ENCODE measurements around the gene MRTFB.

MRTFB gene

DNA sequence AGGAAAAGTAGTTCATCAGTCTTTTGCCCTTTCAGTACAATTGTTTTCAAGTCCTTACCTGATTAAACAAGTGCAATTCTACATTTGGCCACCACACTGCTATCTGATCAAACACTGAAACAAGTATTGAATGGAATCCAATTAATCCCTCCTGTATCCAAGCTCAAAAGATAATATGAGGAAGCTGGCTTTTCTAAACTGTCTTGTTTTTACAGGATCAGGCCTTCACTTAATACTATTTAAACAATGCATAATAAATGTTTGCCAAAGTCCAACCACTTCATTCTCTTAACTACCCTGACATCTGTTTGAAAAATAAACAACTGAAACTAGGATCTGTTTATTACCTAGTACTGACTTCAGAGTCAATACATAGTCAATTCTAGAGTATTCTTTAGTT, 131.6 kb downstream of the MRTFB start:
- in situ Hi-C loops (cut with HindIII; ENCODE audit: low pct_ligation_motif_present, low sequenced_read_pairs) = no loop called here
- Histone ChIP-seq H3K4me3 (ENCODE audit: low read depth, low read length) (no peak overlapping the region), H3K36me3 (replicated peaks) (no peaks in the 10 kb centered on the region), H3K27ac (no peak overlapping the region), H3K27me3 (replicated peaks) (no peaks in the 10 kb centered on the region)
- DNase-seq = no peak
- TF ChIP-seq, protein P1, sequence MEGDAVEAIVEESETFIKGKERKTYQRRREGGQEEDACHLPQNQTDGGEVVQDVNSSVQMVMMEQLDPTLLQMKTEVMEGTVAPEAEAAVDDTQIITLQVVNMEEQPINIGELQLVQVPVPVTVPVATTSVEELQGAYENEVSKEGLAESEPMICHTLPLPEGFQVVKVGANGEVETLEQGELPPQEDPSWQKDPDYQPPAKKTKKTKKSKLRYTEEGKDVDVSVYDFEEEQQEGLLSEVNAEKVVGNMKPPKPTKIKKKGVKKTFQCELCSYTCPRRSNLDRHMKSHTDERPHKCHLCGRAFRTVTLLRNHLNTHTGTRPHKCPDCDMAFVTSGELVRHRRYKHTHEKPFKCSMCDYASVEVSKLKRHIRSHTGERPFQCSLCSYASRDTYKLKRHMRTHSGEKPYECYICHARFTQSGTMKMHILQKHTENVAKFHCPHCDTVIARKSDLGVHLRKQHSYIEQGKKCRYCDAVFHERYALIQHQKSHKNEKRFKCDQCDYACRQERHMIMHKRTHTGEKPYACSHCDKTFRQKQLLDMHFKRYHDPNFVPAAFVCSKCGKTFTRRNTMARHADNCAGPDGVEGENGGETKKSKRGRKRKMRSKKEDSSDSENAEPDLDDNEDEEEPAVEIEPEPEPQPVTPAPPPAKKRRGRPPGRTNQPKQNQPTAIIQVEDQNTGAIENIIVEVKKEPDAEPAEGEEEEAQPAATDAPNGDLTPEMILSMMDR (IDR thresholded peaks at IDR 0.05; ENCODE audit: low read depth, low read length, missing control alignments) = peak; percentile 25

DNA sequence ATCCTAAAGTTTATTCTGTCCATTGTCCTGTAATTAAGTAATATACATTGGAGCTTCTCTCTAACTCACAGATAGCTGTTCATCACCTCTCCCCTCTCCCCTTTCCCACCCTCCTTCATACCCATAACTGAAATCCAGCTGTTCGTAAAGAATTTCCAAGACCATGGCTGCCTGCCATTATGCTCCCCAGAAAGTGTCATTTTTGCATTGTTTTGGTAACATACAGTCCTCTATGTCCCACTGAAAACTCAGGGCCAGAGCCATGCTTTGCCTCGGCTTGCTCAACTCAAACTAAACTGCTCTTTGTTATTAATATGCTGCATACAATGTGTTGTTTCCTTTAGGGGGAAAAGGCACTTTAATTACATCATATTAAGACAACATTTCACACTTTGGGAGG, 132.0 kb downstream of the MRTFB start:
- TF ChIP-seq, protein P1 (IDR thresholded peaks at IDR 0.05; ENCODE audit: low read depth, low read length, missing control alignments) = no peak
- Histone ChIP-seq H3K36me3 (replicated peaks) (no peaks in the 10 kb centered on the region), H3K27me3 (replicated peaks) (no peaks in the 10 kb centered on the region), H3K27ac (no peak overlapping the region), H3K4me3 (ENCODE audit: low read depth, low read length) (no peak overlapping the region)
- in situ Hi-C loops (cut with HindIII; ENCODE audit: low pct_ligation_motif_present, low sequenced_read_pairs) = no loop called here
- no peak for DNase-seq

DNA sequence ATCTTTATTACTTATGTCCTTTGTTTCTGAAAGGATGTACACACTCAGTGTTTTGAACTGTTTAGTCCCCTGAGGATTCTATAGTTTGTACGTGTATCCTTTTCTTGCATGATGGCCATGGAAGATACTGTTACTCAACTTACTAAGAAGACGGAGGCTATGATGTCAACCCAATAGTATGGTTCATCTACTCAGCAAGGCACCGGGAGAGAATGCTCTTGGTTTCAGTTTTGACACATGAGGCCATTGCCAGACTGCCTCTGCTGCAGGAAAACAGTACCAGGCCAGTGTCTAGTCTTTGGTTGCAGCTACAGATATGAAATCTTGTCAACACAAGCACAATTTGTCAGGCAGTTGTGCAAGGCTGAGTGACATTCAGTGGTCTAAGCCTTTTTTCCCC, 134.5 kb downstream of the MRTFB start:
- H3K36me3 ChIP-seq (replicated peaks) = no peaks in the 10 kb centered on the region
- TF ChIP-seq, protein P1 (IDR thresholded peaks at IDR 0.05; ENCODE audit: low read depth, low read length, missing control alignments) = no peak
- in situ Hi-C loops (cut with HindIII; ENCODE audit: low pct_ligation_motif_present, low sequenced_read_pairs) = no loop called here
- peak; percentile 53 for DNase-seq
- H3K4me3 ChIP-seq (ENCODE audit: low read depth, low read length) = no peak overlapping the region
- no peak overlapping the region for H3K27ac ChIP-seq
- H3K27me3 ChIP-seq (replicated peaks) = no peaks in the 10 kb centered on the region

DNA sequence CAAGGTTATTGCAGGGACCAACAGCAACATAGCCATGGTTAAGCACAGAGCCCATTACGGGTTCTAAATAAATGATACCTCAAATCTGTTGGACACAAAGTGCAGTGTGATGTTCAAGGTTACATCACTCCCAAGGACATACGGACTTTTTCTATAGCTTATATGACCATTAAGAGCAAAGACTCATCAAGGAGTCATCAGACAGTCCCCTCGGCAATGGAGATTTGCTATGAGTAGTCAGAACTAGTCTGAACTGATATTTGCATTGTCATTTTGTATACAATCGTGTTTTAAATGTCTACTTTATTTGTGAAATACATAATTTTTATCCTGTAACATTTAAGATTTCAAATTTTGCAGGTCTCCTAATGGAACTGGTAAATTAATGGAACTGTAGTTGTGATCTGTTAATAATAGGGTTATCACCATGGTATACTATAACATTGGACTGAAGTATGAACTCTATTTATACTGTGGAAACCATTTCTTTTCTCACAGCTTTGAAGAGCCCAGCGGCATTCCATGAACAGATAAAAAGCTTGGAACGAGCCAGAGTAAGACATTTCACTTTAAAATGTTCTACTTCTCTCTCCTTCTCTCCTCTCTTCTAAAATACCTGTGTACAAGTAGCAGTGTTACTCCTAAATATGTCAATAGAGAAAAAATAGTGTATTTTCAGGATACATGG, 140.9 kb downstream of the MRTFB start:
- DNase-seq = no peak
- TF ChIP-seq, protein P1 (IDR thresholded peaks at IDR 0.05; ENCODE audit: low read depth, low read length, missing control alignments) = no peak
- Histone ChIP-seq H3K4me3 (ENCODE audit: low read depth, low read length) (no peak overlapping the region), H3K27ac (no peak overlapping the region), H3K27me3 (replicated peaks) (no peaks in the 10 kb centered on the region), H3K36me3 (replicated peaks) (no peaks in the 10 kb centered on the region)
- in situ Hi-C loops (cut with HindIII; ENCODE audit: low pct_ligation_motif_present, low sequenced_read_pairs) = no loop called here

DNA sequence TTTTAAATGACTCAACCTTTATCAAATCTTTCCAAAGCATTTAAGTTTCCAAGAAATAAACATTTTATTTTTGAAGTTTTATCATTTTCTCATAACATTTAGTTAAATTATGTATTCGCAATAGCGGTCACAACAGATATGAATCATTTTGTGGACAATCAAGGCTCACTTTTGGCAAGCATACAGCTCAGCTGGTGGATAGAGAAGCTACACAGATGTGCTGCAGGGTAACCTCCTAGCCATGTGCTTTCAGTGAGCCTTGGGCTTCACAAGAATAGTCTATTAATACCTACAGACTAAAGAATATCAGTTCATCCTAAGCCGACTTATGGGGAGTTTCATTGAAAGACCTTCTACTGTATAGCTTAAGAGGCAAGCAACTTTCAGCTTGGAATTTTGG, 144.8 kb downstream of the MRTFB start:
- Histone ChIP-seq H3K27me3 (replicated peaks) (no peaks in the 10 kb centered on the region), H3K36me3 (replicated peaks) (no peaks in the 10 kb centered on the region), H3K4me3 (ENCODE audit: low read depth, low read length) (no peak overlapping the region), H3K27ac (no peak overlapping the region)
- TF ChIP-seq, protein P1 (IDR thresholded peaks at IDR 0.05; ENCODE audit: low read depth, low read length, missing control alignments) = no peak
- in situ Hi-C loops (cut with HindIII; ENCODE audit: low pct_ligation_motif_present, low sequenced_read_pairs) = no loop called here
- no peak for DNase-seq

DNA sequence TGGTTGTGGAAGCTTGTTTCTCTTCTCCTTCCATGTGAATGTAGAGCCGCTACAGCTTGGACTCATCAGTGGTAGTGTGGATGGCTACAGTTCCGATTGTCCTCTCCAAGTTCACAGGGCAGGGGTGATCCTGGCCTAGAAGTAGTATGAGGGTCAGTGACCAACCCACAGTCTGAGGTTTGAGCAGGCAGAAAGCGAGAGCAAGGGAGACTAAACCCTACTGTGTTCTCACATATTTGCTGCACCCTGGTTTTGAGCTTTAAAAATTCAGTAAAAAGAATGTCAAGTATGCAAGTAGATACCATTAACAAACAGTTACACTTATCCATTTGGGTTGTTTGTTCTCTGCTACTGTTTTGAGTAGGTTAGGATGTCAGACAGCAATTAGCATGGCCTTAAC, 148.9 kb downstream of the MRTFB start:
- DNase-seq = no peak
- TF ChIP-seq, protein P1 (IDR thresholded peaks at IDR 0.05; ENCODE audit: low read depth, low read length, missing control alignments) = no peak
- no peaks in the 10 kb centered on the region for H3K27me3 ChIP-seq (replicated peaks)
- H3K27ac ChIP-seq = no peak overlapping the region
- H3K4me3 ChIP-seq (ENCODE audit: low read depth, low read length) = no peak overlapping the region
- H3K36me3 ChIP-seq (replicated peaks) = no peaks in the 10 kb centered on the region
- in situ Hi-C loops (cut with HindIII; ENCODE audit: low pct_ligation_motif_present, low sequenced_read_pairs) = no loop called here
